HL-60/S4 treated with phorbol 12-myristate 13-acetate at 8.2 ng/mL for 4 days and 3 days (cell line): ENCODE results near the gene PCCA.

Source experiments
- in situ Hi-C: fragments of 300-500 bp; cut with MboI; formaldehyde crosslinking; loops from 2 replicates; pipeline ENCODE4 v1.15.0; 2022; ENCODE audit warnings: low sequenced_read_pairs

The PCCA gene

GRCh38 chr13:100447831-100448230 lies 358.9 kb downstream of the PCCA start:
- in situ Hi-C loops = no loop called here

GRCh38 chr13:100451923-100452322 lies 363.0 kb downstream of the PCCA start:
- in situ Hi-C loops = no loop called here

GRCh38 chr13:100454876-100455275 lies 366.0 kb downstream of the PCCA start:
- in situ Hi-C loops = no loop called here

- in situ Hi-C loops = no loop called here
These were observed 369.8 kb downstream of the PCCA start for GRCh38 chr13:100458673-100459072.

- in situ Hi-C loops = no loop called here
These were observed 370.9 kb downstream of the PCCA start for GRCh38 chr13:100459747-100460146.

GRCh38 chr13:100460266-100460665 lies 371.4 kb downstream of the PCCA start:
- in situ Hi-C loops = no loop called here

- in situ Hi-C loops = no loop called here
These were observed 371.9 kb downstream of the PCCA start for GRCh38 chr13:100460791-100461190.

- in situ Hi-C loops = no loop called here
These were observed 372.6 kb downstream of the PCCA start for GRCh38 chr13:100461309-100462030.

- in situ Hi-C loops = no loop called here
These were observed 375.1 kb downstream of the PCCA start for GRCh38 chr13:100464006-100464405.

- in situ Hi-C loops = no loop called here
These were observed 376.7 kb downstream of the PCCA start for GRCh38 chr13:100465558-100465957.

- in situ Hi-C loops = no loop called here
These were observed 382.1 kb downstream of the PCCA start for GRCh38 chr13:100470866-100471505.

- in situ Hi-C loops = no loop called here
These were observed 384.2 kb downstream of the PCCA start for GRCh38 chr13:100473087-100473486.

GRCh38 chr13:100473501-100474044 lies 384.7 kb downstream of the PCCA start:
- in situ Hi-C loops = no loop called here

- in situ Hi-C loops = no loop called here
These were observed 388.1 kb downstream of the PCCA start for GRCh38 chr13:100476963-100477362.

GRCh38 chr13:100478107-100478809 lies 389.4 kb downstream of the PCCA start:
- in situ Hi-C loops = no loop called here

- in situ Hi-C loops = no loop called here
These were observed 391.8 kb downstream of the PCCA start for GRCh38 chr13:100480676-100481075.

- in situ Hi-C loops = no loop called here
These were observed 394.2 kb downstream of the PCCA start for GRCh38 chr13:100483139-100483538.

GRCh38 chr13:100483841-100484381 lies 395.0 kb downstream of the PCCA start:
- in situ Hi-C loops = no loop called here

- in situ Hi-C loops = no loop called here
These were observed 395.8 kb downstream of the PCCA start for GRCh38 chr13:100484702-100485101.

GRCh38 chr13:100485265-100485664 lies 396.4 kb downstream of the PCCA start:
- in situ Hi-C loops = no loop called here

- in situ Hi-C loops = no loop called here
These were observed 401.8 kb downstream of the PCCA start for GRCh38 chr13:100490692-100491091.
